NOMO-1 treated with dmso at 0.1 percent for 144 hours (cell line): ENCODE measurements around the gene RBM14.
A peak's percentile ranks its signal among the peaks of the same experiment; 100 is the strongest.
"Not testable (repeated sequence)": the region's sequence is repeated elsewhere in the genome, so short reads cannot be mapped to it uniquely, and the experiment has no call there.

Experiments used
- DNase-seq: peaks from one replicate; lab custom pipeline; 2025; ENCODE audit not compliant: unreplicated experiment; lab: John Stamatoyannopoulos, UW

Gene RBM14

GRCh38 chr11:66598993-66599392 is 17.4 kb upstream of the RBM14 start:
- no peak for DNase-seq

- DNase-seq: no peak
Observed at GRCh38 chr11:66600219-66600618, 16.2 kb upstream of the RBM14 start.

DNA sequence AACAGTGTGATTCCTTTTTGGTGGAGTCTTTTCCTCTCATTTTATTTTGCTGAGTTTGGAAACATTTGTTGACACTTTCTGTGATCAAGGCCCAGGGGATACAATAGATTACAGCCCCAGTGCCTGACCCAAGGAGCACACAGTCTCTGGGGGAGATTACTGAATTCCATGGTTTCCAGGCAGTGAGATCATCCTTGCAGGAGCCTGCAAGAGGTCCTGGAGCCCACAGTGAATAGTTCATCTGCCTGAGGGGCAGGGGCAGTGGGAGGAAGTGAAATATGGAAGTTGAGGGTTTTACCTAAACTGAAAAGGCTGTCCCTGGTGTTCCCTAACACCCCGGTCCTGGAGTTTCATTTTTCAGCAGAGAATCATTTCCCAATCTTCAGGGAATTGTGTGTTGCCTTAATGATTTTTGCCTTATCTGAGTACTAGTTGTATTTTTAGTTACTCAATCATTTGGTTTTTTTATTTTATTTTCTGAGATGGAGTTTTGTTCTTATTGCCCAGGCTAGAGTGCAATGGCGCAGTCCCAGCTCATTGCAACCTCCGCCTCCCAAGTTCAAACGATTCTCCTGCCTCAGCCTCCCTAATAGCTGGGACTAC is 15.7 kb upstream of the RBM14 start:
- DNase-seq: no peak

DNA sequence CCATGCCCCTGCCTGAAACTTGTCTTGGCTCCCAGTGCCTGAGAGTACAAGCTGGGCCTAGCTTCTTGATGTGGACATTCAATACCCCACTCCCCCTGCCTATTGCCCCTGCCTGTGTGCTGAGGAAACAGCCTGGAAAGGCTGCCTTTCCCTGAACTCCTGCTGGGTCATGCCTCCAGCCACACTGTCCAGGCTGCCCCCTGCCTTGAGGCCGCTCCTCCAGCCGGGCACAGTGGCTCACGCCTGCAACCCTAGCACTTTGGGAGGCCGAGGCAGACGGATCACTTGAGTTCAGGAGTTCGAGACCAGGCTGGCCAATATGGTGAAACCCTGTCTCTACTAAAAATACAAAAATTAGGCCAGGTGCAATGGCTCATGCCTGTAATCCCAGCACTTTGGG is 13.4 kb upstream of the RBM14 start:
- DNase-seq: no peak

DNA sequence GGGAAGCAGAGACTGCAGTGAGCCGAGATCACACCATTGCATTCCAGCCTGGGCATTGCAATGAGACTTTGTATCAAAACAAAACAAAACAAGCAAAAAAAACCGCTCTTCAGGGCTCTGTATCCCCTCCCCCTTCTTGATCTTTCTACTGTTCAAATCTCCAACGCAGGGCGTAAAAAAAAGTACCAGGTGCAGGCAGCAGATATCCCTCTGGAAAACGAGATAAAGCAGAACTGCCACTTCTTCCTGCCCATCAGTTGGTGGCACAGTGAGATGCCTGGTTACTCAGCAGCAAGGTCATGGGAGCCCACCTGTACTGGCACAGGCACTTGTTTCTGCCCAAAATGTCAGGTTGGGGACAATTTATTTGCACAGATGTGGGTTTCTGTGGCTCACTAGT is 12.3 kb upstream of the RBM14 start:
- no peak for DNase-seq

GRCh38 chr11:66606608-66607007 is 9.8 kb upstream of the RBM14 start:
- not testable (repeated sequence) for DNase-seq

DNA sequence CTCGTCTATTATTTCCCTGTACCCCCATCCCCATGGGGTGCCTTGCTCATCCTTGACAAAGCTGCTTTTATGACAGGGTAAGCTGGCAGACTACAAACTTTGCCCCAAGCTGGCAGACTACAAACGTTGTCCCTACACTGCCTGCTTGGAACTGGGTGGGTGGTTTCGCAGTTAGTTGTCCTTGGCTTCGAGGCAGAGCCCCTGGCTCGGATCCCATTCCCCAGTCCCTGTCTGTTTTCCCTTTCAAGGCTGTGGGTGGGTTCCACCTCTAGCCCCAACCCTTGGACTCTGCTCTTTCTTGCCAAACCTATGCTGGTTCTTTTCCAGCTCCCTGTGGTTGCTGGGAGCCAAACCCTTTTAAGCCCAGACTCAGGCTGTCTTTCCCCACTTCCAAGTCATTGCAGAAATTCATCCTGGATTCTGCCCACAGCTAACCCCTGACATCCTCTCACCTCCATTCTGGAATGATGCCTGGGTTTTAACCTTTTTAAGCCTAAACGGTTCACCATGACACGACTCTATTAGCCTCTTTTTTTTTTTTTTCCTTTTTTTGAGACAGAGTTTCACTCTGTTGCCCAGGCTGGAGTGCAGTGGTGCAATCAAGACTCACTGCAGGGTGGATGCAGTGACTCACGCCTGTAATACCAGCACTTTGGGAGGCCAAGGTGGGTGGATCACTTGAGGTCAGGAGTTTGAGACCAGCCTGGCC is 9.2 kb upstream of the RBM14 start:
- DNase-seq: no peak

- no peak for DNase-seq
Observed at GRCh38 chr11:66609721-66610617, 6.5 kb upstream of the RBM14 start.

DNA sequence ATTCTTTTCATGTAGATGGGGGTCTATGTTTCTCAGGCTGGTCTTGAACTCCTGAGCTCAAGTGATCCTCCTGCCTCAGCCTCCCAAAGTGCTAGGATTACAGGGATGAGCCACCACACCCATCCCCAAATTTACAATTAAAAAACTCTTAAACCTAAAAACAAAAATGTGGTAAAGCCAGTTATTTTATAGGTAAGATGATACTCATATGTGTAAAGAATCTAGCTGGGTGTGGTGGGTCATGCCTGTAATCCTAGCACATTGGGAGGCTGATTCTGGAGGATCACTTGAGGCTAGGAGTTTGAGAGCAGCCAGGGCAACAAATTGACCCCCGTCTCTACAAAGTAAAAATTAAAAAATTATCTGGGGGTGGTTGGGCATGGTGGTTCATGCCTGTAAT is 4.0 kb upstream of the RBM14 start:
- no peak for DNase-seq

- no peak for DNase-seq
Observed at GRCh38 chr11:66614073-66614472, 2.4 kb upstream of the RBM14 start.

- no peak for DNase-seq
Observed at GRCh38 chr11:66617155-66617834, 865 bp downstream of the RBM14 start.

GRCh38 chr11:66619080-66619554 is 2.7 kb downstream of the RBM14 start:
- DNase-seq: peak; percentile 39

DNA sequence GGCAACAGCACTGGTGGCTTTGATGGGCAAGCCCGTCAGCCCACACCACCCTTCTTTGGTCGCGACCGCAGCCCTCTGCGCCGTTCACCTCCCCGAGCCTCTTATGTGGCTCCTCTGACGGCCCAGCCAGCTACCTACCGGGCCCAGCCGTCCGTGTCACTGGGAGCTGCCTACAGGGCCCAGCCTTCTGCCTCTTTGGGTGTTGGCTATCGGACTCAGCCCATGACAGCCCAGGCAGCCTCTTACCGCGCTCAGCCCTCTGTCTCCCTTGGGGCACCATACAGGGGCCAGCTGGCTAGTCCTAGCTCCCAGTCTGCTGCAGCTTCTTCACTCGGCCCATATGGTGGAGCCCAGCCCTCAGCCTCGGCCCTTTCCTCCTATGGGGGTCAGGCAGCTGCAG is 8.0 kb downstream of the RBM14 start:
- DNase-seq: no peak

DNA sequence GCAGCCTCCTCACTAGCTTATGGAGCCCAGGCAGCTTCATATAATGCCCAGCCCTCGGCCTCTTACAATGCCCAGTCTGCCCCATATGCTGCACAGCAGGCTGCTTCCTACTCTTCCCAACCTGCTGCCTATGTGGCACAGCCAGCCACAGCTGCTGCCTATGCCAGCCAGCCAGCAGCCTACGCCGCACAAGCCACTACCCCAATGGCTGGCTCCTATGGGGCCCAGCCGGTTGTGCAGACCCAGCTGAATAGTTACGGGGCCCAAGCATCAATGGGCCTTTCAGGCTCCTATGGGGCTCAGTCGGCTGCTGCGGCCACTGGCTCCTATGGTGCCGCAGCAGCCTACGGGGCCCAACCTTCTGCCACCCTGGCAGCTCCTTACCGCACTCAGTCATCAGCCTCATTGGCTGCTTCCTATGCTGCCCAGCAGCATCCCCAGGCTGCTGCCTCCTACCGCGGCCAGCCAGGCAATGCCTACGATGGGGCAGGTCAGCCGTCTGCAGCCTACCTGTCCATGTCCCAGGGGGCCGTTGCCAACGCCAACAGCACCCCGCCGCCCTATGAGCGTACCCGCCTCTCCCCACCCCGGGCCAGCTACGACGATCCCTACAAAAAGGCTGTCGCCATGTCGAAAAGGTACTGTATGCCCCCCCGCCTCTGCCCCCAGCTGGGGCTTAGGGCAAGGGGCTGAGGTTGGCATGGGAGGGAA is 8.8 kb downstream of the RBM14 start:
- no peak for DNase-seq

DNA sequence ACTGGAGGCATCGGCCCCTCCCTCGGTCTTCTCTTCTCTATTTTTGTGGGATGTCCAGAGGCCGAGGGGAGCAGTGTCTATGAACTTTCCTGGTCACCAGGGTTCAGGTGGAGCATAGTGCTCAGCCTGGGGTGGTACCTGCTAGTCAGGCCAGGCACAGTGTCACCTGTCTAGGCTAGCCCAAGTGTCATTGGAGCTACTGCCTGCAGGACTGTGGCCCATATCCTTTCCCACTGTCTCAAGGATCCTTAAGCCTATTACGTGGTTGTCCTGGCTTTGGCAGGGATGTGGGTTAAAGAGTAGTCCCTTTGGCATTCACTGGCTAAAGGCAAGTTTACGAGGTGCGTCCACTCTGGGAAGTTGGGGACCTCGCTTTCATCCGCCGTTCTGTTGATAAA is 9.3 kb downstream of the RBM14 start:
- no peak for DNase-seq

- no peak for DNase-seq
Observed at GRCh38 chr11:66626382-66626781, 10.0 kb downstream of the RBM14 start.

DNA sequence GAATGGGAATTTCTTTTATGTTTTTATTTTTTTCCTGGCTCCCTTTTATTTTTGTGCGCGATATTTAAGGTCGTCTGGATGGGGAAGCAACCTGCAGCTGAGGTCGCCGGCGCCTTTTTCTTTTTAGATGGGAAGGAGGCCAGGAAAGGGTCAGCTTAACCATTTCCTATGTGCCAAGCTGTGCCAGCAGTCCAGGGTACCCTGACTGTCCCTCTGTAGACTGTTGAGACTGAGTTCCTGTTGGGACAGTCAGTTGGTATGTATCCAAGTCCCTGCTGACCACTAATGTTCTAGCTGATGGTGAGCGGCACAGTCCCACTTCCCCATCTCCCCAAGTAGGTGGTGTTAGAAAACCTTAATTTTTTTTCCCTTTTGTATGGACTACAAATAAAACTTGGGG is 10.5 kb downstream of the RBM14 start:
- no peak for DNase-seq

DNA sequence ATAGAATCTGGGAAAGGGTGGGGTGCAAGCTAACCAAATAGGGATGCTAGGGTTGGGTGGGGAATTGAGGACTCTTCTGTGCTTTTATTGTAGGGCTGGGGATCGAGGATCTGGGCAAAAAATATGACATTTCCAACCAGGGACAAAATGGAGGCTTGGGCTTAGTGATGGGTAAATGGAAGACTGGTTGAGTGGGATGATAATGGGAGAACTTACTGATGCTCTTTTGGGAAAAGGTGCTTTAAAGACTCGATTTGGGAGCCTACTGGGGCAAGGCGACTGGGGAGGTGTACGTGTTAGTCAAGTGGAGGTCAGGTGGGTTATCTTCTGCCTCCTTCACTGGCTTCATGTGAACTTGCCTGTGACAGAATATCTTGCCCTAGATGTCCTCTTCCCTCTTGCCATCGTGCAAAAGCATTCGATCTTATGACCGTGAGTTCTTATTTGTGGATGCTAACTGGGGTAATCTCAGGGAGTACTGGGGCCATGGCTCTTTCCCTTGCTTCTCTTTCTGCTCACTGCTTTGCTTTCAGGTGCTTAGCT is 11.7 kb downstream of the RBM14 start:
- DNase-seq: no peak

- no peak for DNase-seq
Observed at GRCh38 chr11:66629356-66629755, 12.9 kb downstream of the RBM14 start.

- DNase-seq: no peak
Observed at GRCh38 chr11:66631883-66632282, 15.5 kb downstream of the RBM14 start.
